ENCODE data around the gene AIG1. TPM values are rescaled to one million over a fixed set of nuclear protein-coding genes. Genes with fewer than 3 reads are reported as not detected.
A peak's percentile ranks its signal among the peaks of the same experiment; 100 is the strongest.
"Not testable (repeated sequence)": the region's sequence is repeated elsewhere in the genome, so short reads cannot be mapped to it uniquely, and the experiment has no call there.

The AIG1 gene
- total RNA-seq, 1 experiment from 2014 or later = 29.9 TPM

GRCh38 chr6:143135325-143135724 is 74.6 kb downstream of the AIG1 start:
- no peak overlapping the region for H3K27ac ChIP-seq
- no peaks in the 10 kb centered on the region; the same call in 1 of the 2 replicates for H3K36me3 ChIP-seq
- H3K27me3 ChIP-seq (replicated peaks) = no peaks in the 10 kb centered on the region
- no peaks in the 10 kb centered on the region for H3K4me1 ChIP-seq (replicated peaks)
- no peak for DNase-seq (ENCODE audit: low read depth in 1 of 2, low spot score in 2 of 2)
- H3K4me3 ChIP-seq = no peak overlapping the region
- no peaks in the 10 kb centered on the region for H3K9me3 ChIP-seq (replicated peaks)

- H3K4me1 ChIP-seq (replicated peaks) = peaks cover 2% of the 10 kb centered on the region; the same call in 1 of the 2 replicates
- DNase-seq (ENCODE audit: low read depth in 1 of 2, low spot score in 2 of 2) = no peak
These were observed 75.3 kb downstream of the AIG1 start for GRCh38 chr6:143135797-143136561.

GRCh38 chr6:143136647-143137046 is 76.0 kb downstream of the AIG1 start:
- Histone ChIP-seq H3K27ac (no peak overlapping the region), H3K27me3 (replicated peaks) (no peaks in the 10 kb centered on the region), H3K4me3 (no peak overlapping the region), H3K9me3 (replicated peaks) (no peaks in the 10 kb centered on the region), H3K4me1 (replicated peaks) (peaks cover 8% of the 10 kb centered on the region), H3K36me3 (no peaks in the 10 kb centered on the region; the same call in 1 of the 2 replicates)
- DNase-seq (ENCODE audit: low read depth in 1 of 2, low spot score in 2 of 2) = no peak

More at GRCh38 chr6:143135797-143136561, 75.3 kb downstream of the AIG1 start:
- Histone ChIP-seq H3K27ac (no peak overlapping the region), H3K27me3 (replicated peaks) (no peaks in the 10 kb centered on the region), H3K4me3 (no peak overlapping the region), H3K36me3 (no peaks in the 10 kb centered on the region; the same call in 1 of the 2 replicates), H3K9me3 (replicated peaks) (no peaks in the 10 kb centered on the region)

DNA sequence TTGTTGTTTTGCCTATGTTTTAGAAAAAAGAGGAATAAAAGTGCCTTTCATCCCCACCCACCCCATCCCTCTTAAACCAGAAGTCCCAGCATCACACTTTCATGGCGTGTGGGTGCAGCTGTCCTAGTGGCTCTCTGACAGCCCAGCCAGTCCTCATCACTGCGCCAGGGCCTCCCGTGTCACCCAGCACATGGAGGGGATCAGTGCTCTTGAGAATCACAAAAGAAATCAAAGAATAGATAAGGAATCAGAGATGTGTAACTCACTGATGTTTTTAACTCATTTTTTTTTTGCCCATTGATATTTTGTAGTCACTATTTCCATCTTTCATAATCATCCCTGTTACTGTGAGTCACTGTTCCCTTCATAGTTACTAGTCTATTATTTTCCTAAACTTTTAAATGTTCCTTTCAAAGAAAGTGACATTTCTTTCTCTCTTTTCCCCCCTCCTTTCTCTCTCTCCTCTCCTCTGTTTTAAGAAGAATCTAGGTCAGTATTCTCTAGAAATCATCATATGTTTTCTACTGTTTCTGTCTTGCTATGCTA is 78.6 kb downstream of the AIG1 start:
- DNase-seq (ENCODE audit: low read depth in 1 of 2, low spot score in 2 of 2) = no peak
- Histone ChIP-seq H3K27ac (no peak overlapping the region), H3K27me3 (replicated peaks) (no peaks in the 10 kb centered on the region), H3K9me3 (replicated peaks) (no peaks in the 10 kb centered on the region), H3K4me1 (replicated peaks) (peaks cover 8% of the 10 kb centered on the region), H3K4me3 (no peak overlapping the region), H3K36me3 (no peaks in the 10 kb centered on the region; the same call in 1 of the 2 replicates)

GRCh38 chr6:143139884-143140283 is 79.2 kb downstream of the AIG1 start:
- H3K36me3 ChIP-seq; H3K27me3 ChIP-seq (replicated peaks); H3K27ac ChIP-seq; H3K4me1 ChIP-seq (replicated peaks); H3K4me3 ChIP-seq; H3K9me3 ChIP-seq (replicated peaks); DNase-seq (ENCODE audit: low read depth in 1 of 2, low spot score in 2 of 2): not testable (repeated sequence)

DNA sequence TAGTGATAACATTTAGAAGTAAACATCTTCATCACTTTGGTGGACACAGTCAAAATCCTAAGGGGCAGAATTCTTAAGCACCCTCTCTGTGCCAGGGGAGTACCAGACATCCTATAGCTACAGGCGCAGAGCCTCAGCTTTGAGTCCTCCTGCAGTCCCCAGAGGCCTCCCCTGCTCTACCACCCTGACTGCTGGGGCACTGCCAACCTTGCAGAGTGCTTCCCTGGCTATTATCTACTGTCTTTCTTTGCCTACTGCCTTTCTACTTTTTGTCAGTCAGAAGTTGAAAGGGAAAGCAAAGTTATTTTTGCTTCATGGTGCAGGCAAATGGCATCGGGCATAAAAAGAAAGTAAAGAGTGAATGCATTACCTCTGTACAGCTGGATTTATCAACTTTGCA is 80.1 kb downstream of the AIG1 start:
- Histone ChIP-seq H3K36me3 (no peaks in the 10 kb centered on the region; the same call in 1 of the 2 replicates), H3K27ac (no peak overlapping the region), H3K27me3 (replicated peaks) (no peaks in the 10 kb centered on the region), H3K4me1 (replicated peaks) (peaks cover 8% of the 10 kb centered on the region), H3K4me3 (no peak overlapping the region), H3K9me3 (replicated peaks) (no peaks in the 10 kb centered on the region)
- DNase-seq (ENCODE audit: low read depth in 1 of 2, low spot score in 2 of 2) = no peak

DNA sequence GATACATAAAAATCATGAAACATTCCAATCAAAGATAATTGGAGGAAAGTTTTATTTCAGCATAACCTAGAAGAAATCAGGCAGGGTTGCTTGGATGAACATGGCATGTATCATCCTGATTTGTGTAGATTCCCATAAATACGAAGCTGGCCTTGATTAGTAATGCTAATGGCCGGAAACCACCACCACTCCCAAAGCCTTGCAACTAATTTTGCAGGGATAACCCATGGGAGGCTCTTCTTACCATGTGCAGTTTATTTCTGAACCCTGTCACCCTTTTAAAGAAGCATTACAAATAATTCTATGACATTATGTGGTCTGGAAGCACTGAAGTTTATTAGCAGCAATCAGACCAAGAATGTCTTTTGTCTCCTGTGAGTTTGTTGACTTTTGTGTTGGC is 80.8 kb downstream of the AIG1 start:
- peaks cover 8% of the 10 kb centered on the region for H3K4me1 ChIP-seq (replicated peaks)
- H3K27ac ChIP-seq = no peak overlapping the region
- no peaks in the 10 kb centered on the region; the same call in 1 of the 2 replicates for H3K36me3 ChIP-seq
- H3K9me3 ChIP-seq (replicated peaks) = no peaks in the 10 kb centered on the region
- H3K27me3 ChIP-seq (replicated peaks) = no peaks in the 10 kb centered on the region
- no peak overlapping the region for H3K4me3 ChIP-seq
- no peak for DNase-seq (ENCODE audit: low read depth in 1 of 2, low spot score in 2 of 2)

GRCh38 chr6:143146186-143146851 is 85.6 kb downstream of the AIG1 start:
- H3K27ac ChIP-seq = no peak overlapping the region
- no peak overlapping the region for H3K4me3 ChIP-seq
- H3K27me3 ChIP-seq (replicated peaks) = no peaks in the 10 kb centered on the region
- peaks cover 3% of the 10 kb centered on the region for H3K4me1 ChIP-seq (replicated peaks)
- DNase-seq (ENCODE audit: low read depth in 1 of 2, low spot score in 2 of 2) = no peak
- H3K36me3 ChIP-seq = no peaks in the 10 kb centered on the region
- H3K9me3 ChIP-seq (replicated peaks) = no peaks in the 10 kb centered on the region

- Histone ChIP-seq H3K36me3 (no peaks in the 10 kb centered on the region), H3K27ac (no peak overlapping the region), H3K27me3 (replicated peaks) (no peaks in the 10 kb centered on the region), H3K4me3 (no peak overlapping the region), H3K9me3 (replicated peaks) (no peaks in the 10 kb centered on the region), H3K4me1 (replicated peaks) (no peaks in the 10 kb centered on the region)
- no peak for DNase-seq (ENCODE audit: low read depth in 1 of 2, low spot score in 2 of 2)
These were observed 89.1 kb downstream of the AIG1 start for GRCh38 chr6:143149771-143150170.

GRCh38 chr6:143150281-143150680 is 89.6 kb downstream of the AIG1 start:
- DNase-seq (ENCODE audit: low read depth in 1 of 2, low spot score in 2 of 2) = no peak
- H3K27ac ChIP-seq = no peak overlapping the region
- no peaks in the 10 kb centered on the region for H3K9me3 ChIP-seq (replicated peaks)
- H3K4me1 ChIP-seq (replicated peaks) = no peaks in the 10 kb centered on the region
- H3K36me3 ChIP-seq = no peaks in the 10 kb centered on the region
- H3K4me3 ChIP-seq = no peak overlapping the region
- no peaks in the 10 kb centered on the region for H3K27me3 ChIP-seq (replicated peaks)

GRCh38 chr6:143151381-143151780 is 90.7 kb downstream of the AIG1 start:
- no peaks in the 10 kb centered on the region for H3K9me3 ChIP-seq (replicated peaks)
- H3K4me1 ChIP-seq (replicated peaks) = no peaks in the 10 kb centered on the region
- no peak overlapping the region for H3K4me3 ChIP-seq
- no peaks in the 10 kb centered on the region for H3K36me3 ChIP-seq
- DNase-seq (ENCODE audit: low read depth in 1 of 2, low spot score in 2 of 2) = no peak
- H3K27me3 ChIP-seq (replicated peaks) = no peaks in the 10 kb centered on the region
- no peak overlapping the region for H3K27ac ChIP-seq

DNA sequence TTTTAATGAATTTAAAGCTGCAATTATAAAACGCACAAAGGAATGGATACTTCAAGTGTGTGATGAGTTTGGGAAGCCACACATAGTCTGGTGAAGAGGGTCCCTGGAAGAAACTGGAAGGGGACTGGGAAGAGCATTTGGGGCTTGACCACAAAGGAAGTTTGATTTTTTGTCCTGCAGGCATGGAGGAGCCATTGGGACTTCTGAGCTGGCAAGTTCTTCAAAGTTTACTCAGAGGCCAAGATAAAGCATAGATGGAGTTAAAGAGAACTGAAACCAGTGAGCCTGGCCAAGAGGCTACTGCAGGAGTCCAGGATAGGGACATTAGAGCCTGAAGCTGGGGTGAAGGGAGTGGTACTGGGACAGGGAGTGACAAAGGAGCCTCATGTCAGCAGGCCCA is 95.0 kb downstream of the AIG1 start:
- no peak overlapping the region for H3K4me3 ChIP-seq
- no peak overlapping the region for H3K27ac ChIP-seq
- no peaks in the 10 kb centered on the region for H3K4me1 ChIP-seq (replicated peaks)
- no peaks in the 10 kb centered on the region for H3K9me3 ChIP-seq (replicated peaks)
- H3K36me3 ChIP-seq = no peaks in the 10 kb centered on the region
- no peak for DNase-seq (ENCODE audit: low read depth in 1 of 2, low spot score in 2 of 2)
- H3K27me3 ChIP-seq (replicated peaks) = no peaks in the 10 kb centered on the region

DNA sequence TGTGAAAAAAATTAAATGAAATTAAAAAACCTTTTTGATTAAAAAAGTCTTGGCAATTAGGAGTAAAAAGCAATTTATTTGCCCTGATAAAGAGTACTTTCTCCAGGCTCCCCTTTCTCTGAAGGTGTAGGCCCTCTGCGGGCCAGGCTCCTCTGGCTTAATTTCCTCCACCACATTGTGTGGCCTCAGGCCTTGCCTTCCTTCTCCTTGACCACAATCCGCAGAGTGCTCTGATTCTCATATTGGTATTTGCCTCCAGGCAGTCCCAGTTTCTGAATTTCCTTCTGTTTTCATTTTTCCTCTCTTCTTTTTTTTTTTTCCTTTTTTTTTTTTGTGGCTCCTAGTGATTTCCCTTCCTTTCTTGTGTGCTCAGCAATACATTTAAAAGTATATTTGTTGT is 96.4 kb downstream of the AIG1 start:
- Histone ChIP-seq H3K9me3 (replicated peaks) (no peaks in the 10 kb centered on the region), H3K27me3 (replicated peaks) (no peaks in the 10 kb centered on the region), H3K4me1 (replicated peaks) (no peaks in the 10 kb centered on the region), H3K4me3 (no peak overlapping the region), H3K27ac (no peak overlapping the region), H3K36me3 (no peaks in the 10 kb centered on the region)
- peak in 1 of 2 experiments; percentile 19 for DNase-seq (ENCODE audit: low read depth in 1 of 2, low spot score in 2 of 2)

DNA sequence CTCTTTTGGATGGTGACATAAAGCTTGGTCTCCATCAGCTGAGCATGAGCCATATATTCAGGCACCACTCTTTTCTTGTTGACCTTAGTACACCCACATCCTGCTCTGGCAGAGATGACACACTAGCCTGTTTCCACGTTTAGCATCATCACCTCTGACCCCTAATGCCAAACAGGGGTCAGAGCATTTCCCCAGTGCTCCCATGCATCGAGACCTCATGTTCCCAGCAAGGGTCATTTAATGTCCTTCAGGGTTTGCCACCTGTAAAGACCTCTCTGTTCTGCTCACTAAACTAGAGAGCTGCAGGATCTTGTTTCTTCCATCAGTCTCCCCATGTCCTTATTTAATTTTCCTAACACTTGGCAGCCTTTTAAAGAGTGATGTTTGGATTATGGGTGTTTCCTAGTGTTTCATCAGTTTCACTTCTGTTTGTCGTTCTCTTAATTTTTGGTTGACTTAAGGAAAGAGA is 97.5 kb downstream of the AIG1 start:
- H3K36me3 ChIP-seq = no peaks in the 10 kb centered on the region
- H3K27me3 ChIP-seq (replicated peaks) = no peaks in the 10 kb centered on the region
- H3K4me1 ChIP-seq (replicated peaks) = no peaks in the 10 kb centered on the region
- H3K27ac ChIP-seq = no peak overlapping the region
- no peaks in the 10 kb centered on the region for H3K9me3 ChIP-seq (replicated peaks)
- DNase-seq (ENCODE audit: low read depth in 1 of 2, low spot score in 2 of 2) = no peak
- H3K4me3 ChIP-seq = no peak overlapping the region

Measured in SJSA1 (cell line).